ENCODE results near the gene MGAT4A.
"Not testable (repeated sequence)": the region's sequence is repeated elsewhere in the genome, so short reads cannot be mapped to it uniquely, and the experiment has no call there.

MGAT4A gene

DNA sequence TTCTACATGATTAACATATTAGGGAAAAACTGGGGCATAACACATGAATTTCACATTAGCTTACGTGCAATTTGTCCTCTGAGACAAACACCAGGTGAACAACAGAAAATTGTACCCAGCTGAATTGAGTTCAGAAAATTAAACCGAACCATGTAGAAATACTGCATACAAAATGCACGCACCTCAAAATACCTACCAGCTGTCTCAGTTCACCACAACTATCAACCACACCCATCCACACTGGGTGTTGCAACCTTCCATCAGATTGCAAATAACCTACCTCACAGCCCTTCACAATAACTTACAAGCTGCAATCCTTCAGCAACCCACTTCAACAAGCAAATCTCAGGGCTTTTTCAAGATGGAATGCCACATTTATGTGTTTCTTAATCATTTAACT, 66.6 kb downstream of the MGAT4A start:
- DNase-seq (ENCODE audit: insufficient read length, low spot score) (no peak), FAIRE-seq (no peak)

DNA sequence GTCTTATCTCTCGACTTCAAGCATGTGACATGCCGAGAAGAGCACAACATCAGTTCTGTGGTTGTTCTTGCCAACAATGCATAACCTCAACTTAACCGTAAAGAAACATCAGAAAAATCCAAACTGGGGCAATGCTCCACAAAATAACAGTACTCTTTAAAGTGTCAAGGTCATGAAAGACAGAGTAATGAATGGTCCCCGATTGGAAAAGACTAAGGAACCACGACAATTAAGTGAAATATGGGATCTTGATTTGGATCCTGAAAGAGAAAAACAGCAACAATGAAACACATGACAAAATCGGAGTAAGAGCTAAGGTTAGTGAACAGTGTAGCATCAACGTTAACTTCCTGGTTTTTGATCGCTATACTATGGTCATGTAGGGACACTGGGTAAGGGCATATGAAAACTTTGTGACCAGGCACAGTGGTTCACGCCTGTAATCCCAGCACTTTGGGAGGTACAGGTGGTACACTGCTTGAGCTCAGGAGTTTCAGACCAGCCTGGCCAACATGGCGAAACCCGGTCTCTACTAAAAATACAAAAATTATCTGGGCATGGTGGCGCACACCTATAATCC, 67.3 kb downstream of the MGAT4A start:
- no peak for DNase-seq (ENCODE audit: insufficient read length, low spot score)
- FAIRE-seq = no peak

DNA sequence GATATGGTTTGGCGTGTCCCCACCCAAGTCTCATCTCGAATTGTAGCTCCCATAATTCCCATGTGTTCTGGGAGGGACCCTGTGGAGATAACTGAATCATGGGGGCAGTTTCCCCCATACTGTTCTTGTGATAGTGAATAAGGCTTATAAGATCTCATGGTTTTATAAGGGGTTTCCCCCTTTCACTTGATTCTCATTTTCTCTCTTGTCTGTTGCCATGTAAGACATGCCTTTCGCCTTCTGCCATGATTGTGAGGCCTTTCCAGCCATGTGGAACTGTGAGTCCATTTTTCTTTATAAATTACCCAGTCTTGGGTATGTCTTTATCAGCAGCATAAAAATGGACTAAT, 71.5 kb downstream of the MGAT4A start:
- DNase-seq (ENCODE audit: insufficient read length, low spot score); FAIRE-seq: not testable (repeated sequence)

DNA sequence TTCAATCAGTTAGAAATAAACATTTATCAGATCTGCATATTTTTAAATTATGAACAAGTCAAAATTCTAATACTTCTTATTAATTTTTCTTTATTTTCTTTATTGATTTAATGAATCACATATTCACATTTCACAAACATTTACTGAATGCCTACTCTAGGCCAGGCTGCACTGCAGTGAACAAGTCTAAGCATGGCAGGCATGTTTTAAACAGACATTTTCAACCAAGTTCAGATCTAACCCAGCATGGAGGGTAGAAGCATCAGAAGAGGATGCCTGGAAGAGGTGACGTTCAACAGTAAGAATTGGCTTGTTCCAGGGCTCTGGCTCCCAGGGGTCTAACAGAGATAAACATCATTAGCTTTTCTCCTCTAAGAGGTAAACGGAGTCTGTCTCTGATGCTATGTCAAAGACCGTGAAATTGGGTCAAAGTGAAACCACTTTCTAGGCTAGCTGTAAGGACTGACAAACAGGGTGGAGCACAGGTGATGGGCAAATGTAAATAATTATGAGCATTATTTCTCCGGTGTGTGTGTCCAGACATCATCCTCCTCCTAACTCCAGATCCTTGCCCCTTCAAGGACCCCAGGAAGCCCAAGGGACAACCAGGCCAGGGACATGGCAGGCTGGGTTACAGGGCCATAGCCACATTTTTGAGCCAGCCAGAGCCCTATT, 72.0 kb downstream of the MGAT4A start:
- no peak for DNase-seq (ENCODE audit: insufficient read length, low spot score)
- FAIRE-seq = no peak

DNA sequence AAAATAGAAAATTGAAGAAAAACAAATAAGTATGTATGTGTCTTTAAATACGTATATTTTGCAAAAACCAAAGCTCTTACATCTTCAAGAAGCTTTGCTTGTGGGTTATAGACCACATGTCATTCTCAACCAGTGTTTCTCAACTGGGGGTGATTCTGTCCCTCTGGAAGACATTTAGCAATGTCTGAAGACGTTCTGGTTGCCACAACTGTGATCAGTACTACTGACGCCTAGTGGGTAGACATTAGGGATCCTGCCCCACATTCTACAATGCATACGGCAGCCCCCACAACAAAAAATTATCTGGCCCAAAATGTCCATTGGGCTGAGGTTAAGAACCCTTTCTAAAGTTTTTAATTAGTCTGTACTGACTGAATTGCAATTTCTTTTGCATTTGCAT, 74.1 kb downstream of the MGAT4A start:
- DNase-seq (ENCODE audit: insufficient read length, low spot score) (no peak), FAIRE-seq (no peak)

DNA sequence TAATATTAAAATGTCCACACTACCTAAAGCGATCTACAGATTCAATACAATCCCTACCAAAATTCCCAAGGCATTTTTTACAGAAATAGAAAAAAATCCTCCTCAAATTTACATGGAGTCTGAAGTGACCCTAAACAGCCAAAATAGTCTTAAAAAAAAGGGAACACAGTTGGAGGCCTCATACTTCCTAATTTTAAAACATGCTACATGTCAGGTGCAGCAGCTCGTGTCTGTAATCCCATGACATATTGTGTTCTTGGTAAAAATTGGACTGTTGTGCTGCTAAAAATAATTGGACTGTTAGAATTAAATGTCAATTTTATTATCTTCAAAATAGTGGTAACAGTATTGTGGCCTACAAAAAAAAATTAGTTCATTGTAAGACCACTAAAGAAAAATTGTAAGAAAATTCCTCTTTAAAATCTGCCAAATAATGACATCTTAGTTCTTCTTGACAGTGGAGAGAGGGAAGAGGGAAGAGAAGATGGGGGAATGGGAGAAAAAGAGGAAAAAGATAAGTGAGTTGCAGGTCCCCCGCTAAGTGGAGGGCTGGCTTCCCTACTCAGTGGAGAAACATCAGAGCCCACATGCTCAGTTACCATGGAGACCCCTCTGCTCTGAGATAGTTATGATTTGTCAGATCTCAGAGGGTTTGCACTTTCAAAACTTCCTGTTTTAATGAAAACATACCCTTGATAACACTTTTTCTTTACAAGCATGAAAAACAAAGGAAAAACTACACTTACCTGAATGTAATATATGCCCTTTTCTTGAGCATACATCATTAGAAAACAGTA, 76.0 kb downstream of the MGAT4A start:
- FAIRE-seq (no peak), DNase-seq (ENCODE audit: insufficient read length, low spot score) (no peak)

DNA sequence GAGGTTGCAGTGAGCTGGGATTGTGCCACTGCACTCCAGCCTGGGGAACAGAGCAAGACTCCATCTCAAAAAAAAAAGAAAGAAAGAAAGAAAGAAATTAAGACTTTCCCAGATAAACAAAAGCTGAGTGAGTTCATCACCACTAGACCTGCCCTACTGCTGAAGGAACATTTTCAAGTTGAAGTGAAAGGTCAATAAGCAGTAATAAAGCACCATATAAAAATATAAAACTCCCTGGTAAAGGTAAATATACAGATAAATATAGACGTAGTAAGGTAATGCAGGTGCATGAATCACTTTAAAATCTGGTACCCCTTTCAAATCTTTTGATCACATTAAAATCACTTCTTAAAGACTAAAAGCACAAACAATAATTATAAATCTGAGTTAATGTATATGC, 79.9 kb downstream of the MGAT4A start:
- no peak for DNase-seq (ENCODE audit: insufficient read length, low spot score)
- FAIRE-seq = no peak

DNA sequence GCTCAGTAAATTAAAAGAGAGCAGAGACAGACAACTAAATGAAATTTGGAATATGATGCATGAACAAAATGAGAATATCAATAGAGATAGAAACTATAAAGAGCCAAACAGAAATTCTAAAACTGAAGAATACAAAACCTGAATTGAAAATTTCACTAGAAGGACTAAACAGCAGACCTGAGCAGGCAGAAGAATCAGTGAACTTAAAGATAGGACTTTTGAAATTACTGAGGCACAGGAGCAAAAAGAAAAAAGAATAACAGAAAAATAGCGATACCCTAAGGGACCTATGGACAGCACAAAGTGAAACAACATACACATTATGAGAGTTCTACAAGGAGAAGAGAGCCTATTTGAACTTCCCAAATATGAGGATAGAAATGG, 80.9 kb downstream of the MGAT4A start:
- FAIRE-seq (no peak), DNase-seq (ENCODE audit: insufficient read length, low spot score) (no peak)

DNA sequence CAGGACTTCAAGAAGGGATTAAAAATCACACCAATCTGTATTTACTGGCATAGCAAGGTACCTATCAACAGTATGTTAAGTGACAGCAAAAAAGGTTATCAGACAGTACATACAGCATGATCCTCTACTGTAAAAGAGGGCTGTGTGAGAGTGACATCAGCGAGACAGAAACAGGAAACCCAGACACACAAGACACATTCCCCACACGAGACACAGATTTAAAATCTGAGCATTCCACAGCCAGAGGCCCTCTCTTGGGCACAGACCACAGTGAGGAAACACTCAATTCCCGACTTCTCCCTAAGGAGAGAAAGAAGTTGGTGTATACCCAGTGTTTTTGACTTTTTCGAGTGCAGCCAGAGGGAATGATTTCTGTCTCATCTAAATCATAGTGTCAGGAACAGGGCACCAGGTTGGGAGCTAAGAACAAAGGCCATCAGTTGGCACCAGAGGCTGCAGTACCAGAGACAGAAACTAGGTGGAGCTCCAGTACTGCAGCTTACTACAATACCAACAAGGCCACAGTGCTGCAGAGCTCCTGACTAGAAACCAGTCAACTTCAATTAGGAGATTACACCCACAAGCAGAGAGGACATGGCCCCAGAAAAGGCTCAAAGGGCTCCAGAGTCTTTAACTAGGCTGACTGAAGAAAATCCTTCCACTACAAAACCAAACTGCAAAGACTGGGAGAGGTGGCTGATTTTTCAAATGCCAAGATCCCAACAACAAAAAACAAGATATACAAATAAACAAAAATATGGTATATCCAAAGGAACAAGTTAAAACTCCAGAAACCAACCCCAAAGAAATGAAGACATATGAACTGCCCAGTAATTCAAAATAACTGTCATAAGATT, 81.6 kb downstream of the MGAT4A start:
- peak; percentile 73 for DNase-seq (ENCODE audit: insufficient read length, low spot score)
- FAIRE-seq = peak; percentile 74

DNA sequence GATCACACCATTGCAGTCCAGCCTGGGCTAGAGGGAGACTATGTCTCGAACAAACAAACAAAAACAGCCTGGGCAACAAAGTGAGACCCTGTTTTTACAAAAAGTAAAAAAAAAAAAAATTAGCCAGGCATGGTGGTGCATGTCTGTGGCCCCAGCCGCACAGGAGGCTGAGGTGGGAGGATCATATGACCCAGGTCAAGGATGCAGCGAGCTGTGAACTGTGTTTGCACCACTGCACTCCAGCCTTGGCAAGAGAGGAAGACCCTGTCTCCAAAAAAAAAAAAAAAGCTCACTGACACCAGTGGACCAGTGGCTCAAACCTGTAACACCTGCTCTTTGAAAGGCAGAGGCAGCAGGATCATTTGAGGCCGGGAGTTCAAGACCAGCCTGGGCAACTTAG, 82.5 kb downstream of the MGAT4A start:
- FAIRE-seq = no peak
- DNase-seq (ENCODE audit: insufficient read length, low spot score) = no peak

DNA sequence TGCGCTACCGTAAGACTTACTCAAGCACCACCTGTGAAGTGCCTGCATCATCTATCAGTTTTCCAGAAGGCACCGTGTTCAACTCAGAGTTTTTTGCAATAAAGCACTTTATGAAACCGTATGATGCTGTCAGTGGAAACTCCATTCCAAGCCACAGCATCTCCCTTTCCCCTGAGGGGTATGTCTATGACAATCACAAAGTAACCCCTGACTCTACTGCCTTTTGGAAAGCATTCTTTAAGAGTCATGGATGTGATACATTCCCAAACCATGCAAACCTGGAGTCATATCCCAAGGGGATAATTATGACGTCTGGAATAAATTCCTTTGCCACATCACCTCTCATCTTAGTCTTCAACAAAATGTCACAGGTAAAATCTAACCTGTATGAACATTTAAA, 83.3 kb downstream of the MGAT4A start:
- peak; percentile 12 for DNase-seq (ENCODE audit: insufficient read length, low spot score)
- FAIRE-seq = peak; percentile 69

DNA sequence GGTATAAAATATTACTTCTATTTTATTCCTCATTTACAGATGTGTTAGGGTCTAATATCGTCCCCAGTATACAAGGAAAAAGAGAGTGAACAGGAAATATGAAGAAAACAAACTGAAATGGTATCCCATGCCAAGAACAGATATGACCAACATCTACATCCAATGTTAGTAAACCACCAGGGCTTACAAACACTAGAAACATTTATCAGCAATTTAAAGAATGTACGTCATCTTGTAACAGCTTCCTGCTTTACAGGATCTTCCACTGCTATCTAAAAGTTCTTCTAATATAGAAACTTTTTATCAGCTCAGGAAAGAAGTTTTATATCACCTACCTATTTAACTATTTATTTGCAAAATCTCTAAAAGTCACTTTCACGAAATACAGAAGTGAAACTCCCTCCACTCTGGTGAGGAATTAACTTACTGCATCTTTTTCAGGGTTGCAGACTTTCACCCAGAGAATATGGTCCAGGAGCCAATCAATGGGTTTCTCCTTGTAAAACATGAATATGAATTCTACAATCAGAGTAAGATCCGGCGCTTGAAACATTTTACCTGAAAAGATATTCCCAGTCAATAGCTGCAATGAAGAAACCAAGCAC, 87.3 kb downstream of the MGAT4A start:
- FAIRE-seq (no peak), DNase-seq (ENCODE audit: insufficient read length, low spot score) (no peak)

DNA sequence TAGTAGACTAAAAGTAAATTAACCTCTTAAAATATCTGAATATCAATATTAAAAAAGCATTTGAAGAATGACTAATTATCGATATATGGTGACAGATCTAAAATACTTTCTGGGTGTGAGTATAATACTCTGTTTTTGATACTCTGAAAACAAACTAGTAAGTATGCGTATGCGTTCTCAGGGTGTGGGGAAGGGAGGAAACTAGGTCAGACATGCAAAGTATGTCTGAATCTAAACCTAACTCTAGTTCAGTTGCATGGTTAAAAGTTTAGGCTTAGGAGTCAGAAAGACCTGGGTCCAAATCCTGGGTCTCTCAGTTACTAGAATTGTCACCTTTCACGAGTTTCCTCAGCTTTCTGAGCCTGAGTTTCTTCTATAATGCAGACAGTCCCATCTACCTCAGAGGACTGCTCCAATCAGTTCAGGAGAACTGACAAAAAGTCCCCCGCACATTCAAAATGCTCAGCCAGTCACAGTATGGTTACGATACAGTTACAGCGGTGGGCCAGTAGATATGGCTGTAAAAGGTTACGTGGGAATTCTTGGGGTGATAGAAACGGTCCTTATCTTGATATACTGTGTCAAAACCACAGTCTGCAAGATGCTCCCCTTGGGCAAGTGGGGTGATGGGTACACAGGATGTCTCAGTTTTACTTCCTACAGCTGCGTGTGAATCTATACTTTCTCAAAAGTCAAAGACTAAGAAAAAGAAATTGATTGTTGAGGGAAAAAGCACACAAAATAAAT, 93.4 kb downstream of the MGAT4A start:
- DNase-seq (ENCODE audit: insufficient read length, low spot score) (no peak), FAIRE-seq (no peak)

DNA sequence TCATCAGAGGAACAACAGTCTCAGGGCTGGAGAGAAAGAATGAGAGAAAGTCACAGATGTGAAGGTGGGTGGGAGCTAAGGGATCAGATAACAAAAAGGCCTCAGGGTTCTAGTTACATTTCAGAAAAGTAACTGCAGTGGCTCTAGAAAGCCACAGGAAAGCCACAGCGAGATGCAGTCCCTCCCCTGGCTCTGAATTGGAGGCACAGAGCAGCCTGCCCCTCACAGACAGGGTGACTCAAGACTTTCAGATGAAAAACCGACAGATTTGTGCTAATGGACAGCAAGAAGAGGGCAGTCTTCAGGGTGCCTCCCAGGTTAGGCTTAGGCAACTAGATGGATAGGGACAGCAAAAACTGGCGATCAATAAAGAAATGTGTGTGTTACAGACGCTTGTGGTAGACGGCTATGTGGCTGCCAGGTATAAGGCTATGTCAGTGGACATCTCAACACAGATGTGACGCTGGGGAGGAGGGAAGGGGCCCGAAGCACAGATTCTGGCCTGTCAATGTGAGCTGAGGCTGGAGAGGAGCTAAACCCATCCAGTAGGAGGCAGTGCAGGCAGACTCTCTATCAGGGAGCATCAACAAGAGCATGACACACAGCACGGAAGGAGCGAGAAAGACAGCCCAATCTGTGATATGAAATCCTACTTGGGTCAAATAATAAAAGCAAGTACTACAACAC, 96.4 kb downstream of the MGAT4A start:
- FAIRE-seq (peak; percentile 65), DNase-seq (ENCODE audit: insufficient read length, low spot score) (peak; percentile 37)

DNA sequence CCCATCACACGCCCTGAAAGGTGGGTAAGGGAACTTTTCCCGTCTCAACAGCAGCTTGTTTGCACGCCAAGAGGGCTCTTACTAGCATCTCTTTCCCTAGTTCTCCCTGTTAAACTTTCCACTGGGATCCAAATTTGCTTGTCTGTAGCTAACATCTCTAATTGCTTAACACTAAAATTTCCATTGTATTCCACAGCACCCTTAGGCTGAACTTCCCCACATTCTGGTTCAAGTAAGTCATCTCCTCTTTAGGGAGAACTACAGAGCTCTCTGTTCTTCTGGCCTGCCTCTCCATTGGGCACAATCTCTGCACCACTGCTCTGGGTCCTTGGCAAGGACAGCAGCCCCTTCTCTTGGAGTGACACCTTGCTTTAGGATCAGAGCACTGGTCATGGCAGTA, 98.6 kb downstream of the MGAT4A start:
- FAIRE-seq (no peak), DNase-seq (ENCODE audit: insufficient read length, low spot score) (no peak)

DNA sequence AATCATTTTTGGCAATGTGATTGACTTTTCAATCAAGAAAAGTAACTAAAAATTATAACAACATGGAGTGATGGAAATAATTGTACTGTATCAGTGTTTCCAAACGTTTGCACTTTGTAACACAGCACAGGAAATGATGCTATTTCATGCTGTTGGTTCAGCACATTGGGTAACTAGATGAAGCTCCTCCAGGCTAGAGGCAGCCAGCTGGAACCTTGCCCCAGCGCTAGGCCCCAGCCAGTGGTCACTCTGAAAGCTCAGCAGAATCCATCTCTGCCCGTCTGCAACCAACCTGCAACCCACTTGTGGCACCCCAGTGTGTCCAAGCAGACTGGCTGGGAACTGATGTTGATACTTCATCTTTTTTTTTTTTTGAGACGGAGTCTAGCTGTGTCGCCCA, 107.3 kb downstream of the MGAT4A start:
- FAIRE-seq (peak; percentile 72), DNase-seq (ENCODE audit: insufficient read length, low spot score) (no peak)

DNA sequence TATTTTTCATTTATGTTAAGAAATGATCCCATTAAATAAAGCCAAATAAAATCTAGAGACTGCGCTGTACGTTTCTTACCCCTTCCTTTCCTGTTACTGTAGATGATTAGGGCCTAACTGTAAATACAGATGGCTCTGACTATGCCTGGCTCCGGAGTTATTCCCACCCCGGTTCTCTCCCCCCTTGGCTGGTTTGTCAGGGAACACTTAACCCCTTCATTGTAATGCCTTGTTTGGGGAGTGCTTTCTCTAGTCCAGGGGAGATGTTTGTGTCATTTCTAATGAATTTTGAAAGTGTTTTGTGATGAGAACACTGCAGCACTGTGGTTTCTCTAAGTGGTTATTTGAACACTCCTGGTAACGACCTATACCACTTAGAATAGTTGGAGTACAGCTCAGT, 113.8 kb downstream of the MGAT4A start:
- FAIRE-seq (no peak), DNase-seq (ENCODE audit: insufficient read length, low spot score) (no peak)

DNA sequence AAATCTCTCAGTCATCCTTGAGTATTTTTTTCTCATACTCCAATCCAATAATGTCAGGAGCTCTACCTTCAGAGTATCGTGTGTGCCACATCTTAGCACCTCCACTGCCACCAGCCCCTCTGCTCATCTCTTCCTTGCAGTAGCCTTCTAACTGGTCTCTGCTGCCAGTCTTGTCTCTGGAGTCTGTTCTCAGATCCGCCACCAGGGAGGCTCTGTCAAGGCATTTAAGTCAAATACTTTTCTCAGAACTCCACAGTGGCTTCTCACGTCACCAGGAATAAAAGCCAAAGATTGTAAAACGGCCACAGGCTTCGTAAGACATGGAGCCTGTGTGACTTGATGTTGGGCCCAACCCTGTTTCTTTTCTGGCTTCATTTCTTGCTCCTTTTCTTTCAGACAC, 115.5 kb downstream of the MGAT4A start:
- DNase-seq (ENCODE audit: insufficient read length, low spot score) = no peak
- FAIRE-seq = no peak

DNA sequence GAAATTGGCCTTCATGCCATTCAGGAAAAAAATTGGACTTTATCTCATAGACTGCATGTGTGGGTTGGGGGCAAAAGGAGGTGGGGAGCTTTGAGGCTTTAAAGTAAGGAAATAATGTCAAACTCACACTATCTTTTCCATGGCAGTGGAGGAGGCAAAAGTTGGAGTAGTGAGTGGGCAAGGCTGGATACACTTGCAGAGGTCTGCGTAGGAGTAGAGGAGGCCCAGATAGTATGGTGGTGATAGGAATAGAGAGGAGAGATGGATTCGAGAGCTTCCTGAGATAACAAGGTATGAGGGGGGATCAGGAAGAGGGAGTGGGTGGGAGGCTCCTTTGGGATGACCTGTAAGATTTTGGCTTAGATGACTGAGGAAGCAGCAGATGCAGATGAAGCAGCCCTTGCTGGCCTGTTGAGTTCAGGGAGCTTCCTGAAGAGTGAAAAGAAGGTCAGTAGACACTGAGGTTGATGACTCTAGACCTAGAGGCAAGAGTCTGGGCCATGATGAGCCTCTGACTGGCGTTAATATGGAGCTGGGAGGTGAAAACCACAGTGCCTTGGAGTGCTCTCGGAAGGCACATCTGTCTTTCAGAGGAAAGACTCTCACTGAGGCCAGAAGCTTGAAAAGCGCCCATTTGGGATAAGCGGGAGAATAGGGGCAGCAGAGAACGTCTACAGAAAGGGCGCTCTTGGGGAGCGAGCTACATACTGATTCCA, 116.8 kb downstream of the MGAT4A start:
- DNase-seq (ENCODE audit: insufficient read length, low spot score) = no peak
- no peak for FAIRE-seq
